H9 (cell line): ENCODE results near the gene CHMP4B. TPM values are rescaled to one million over a fixed set of nuclear protein-coding genes. Genes with fewer than 3 reads are reported as not detected.

Source experiments
- DNase-seq: peaks from one replicate; pipeline ENCODE4 v3.0.0-alpha.2; 2017
- H2AFZ ChIP-seq: one replicate; pipeline ENCODE4 v1.6.1; 2013; ENCODE audit warnings: mild to moderate bottlenecking, low read length, control low read depth, moderate library complexity
- H2AK5ac ChIP-seq: 2 replicates; pipeline ENCODE4 v1.6.1; 2013; ENCODE audit warnings: low read length, control low read depth, mixed read lengths; ENCODE audit not compliant: insufficient read length
- H2BK120ac ChIP-seq: one replicate; pipeline ENCODE4 v1.6.1; 2013; ENCODE audit warnings: low read depth, mild to moderate bottlenecking, low read length, control low read depth, inconsistent platforms; ENCODE audit not compliant: poor library complexity, severe bottlenecking
- H2BK12ac ChIP-seq: 2 replicates; pipeline ENCODE4 v1.6.1; 2013; ENCODE audit warnings: low read length, control low read depth, mixed read lengths, low read depth; ENCODE audit not compliant: insufficient read length
- H2BK15ac ChIP-seq: 2 replicates; pipeline ENCODE4 v1.6.1; 2013; ENCODE audit warnings: low read depth, low read length, control low read depth
- H2BK20ac ChIP-seq: one replicate; pipeline ENCODE4 v1.6.1; 2013; ENCODE audit warnings: low read depth, mild to moderate bottlenecking, low read length, control low read depth, inconsistent platforms; ENCODE audit not compliant: poor library complexity, severe bottlenecking
- H2BK5ac ChIP-seq: 2 replicates; pipeline ENCODE4 v1.6.1; 2013; ENCODE audit warnings: low read length, control low read depth, mixed read lengths; ENCODE audit not compliant: insufficient read length
- H3K14ac ChIP-seq: 2 replicates; pipeline ENCODE4 v1.6.1; 2013; ENCODE audit warnings: low read length, control low read depth; ENCODE audit not compliant: insufficient read depth
- H3K18ac ChIP-seq: 2 replicates; pipeline ENCODE4 v1.6.1; 2013; ENCODE audit warnings: low read depth, mild to moderate bottlenecking, mixed read lengths, low read length, control low read depth; ENCODE audit not compliant: insufficient read length
- H3K23ac ChIP-seq: 2 replicates; pipeline ENCODE4 v1.6.1; 2013; ENCODE audit warnings: low read length, control low read depth, mixed read lengths, low read depth; ENCODE audit not compliant: insufficient read length
- H3K23me2 ChIP-seq: 2 replicates; pipeline ENCODE4 v1.6.1; 2013; ENCODE audit warnings: low read depth, mild to moderate bottlenecking, mixed read lengths, low read length, control low read depth; ENCODE audit not compliant: insufficient read length, poor library complexity, severe bottlenecking
- H3K27ac ChIP-seq: 2 replicates; pipeline ENCODE4 v1.5.1; 2013; ENCODE audit warnings: low read length, control low read depth, mixed read lengths, low read depth; ENCODE audit not compliant: insufficient read length
- H3K27me3 ChIP-seq: 2 replicates; pipeline ENCODE4 v1.6.1; 2013; ENCODE audit warnings: low read length, control low read depth, inconsistent platforms; ENCODE audit not compliant: insufficient read depth
- H3K4ac ChIP-seq: 2 replicates; pipeline ENCODE4 v1.6.1; 2013; ENCODE audit warnings: low read depth, mild to moderate bottlenecking, control low read depth, inconsistent platforms, low read length, moderate library complexity
- H3K4me1 ChIP-seq: 2 replicates; pipeline ENCODE4 v1.6.1; 2013; ENCODE audit warnings: low read length, control low read depth, inconsistent platforms; ENCODE audit not compliant: insufficient read depth
- H3K4me2 ChIP-seq: 2 replicates; pipeline ENCODE4 v1.6.1; 2013; ENCODE audit warnings: low read length, control low read depth, mixed read lengths; ENCODE audit not compliant: insufficient read length, insufficient read depth
- H3K56ac ChIP-seq: 2 replicates; pipeline ENCODE4 v1.6.1; 2013; ENCODE audit warnings: low read depth, mild to moderate bottlenecking, mixed read lengths, low read length, control low read depth; ENCODE audit not compliant: insufficient read length
- H3K79me1 ChIP-seq: 2 replicates; pipeline ENCODE4 v1.6.1; 2013; ENCODE audit warnings: low read depth, mild to moderate bottlenecking, moderate library complexity, low read length, control low read depth, inconsistent platforms; ENCODE audit not compliant: insufficient read depth, poor library complexity, severe bottlenecking
- H3K79me2 ChIP-seq: 2 replicates; pipeline ENCODE4 v1.6.1; 2013; ENCODE audit warnings: low read length, control low read depth, inconsistent platforms; ENCODE audit not compliant: insufficient read depth
- H3K9ac ChIP-seq: 2 replicates; pipeline ENCODE4 v1.6.1; 2013; ENCODE audit warnings: low read length, control low read depth, mixed read lengths; ENCODE audit not compliant: insufficient read length; ENCODE audit errors: extremely low read depth
- H3K9me3 ChIP-seq: one replicate; pipeline ENCODE4 v1.6.1; 2013; ENCODE audit warnings: low read depth, low read length, inconsistent platforms; ENCODE audit not compliant: control insufficient read depth
- H3T11ph ChIP-seq: one replicate; pipeline ENCODE4 v1.6.1; 2013; ENCODE audit warnings: mild to moderate bottlenecking, low read length, control low read depth, inconsistent platforms
- H4K20me1 ChIP-seq: one replicate; pipeline ENCODE4 v1.6.1; 2013; ENCODE audit not compliant: control insufficient read depth, insufficient read length, insufficient read depth
- H4K5ac ChIP-seq: 2 replicates; pipeline ENCODE4 v1.6.1; 2013; ENCODE audit warnings: low read depth, mild to moderate bottlenecking, mixed read lengths, low read length, control low read depth; ENCODE audit not compliant: insufficient read length
- H4K8ac ChIP-seq: replicated peaks from 2 replicates; pipeline ENCODE4 v1.6.1; 2013; ENCODE audit warnings: low read length, control low read depth, mixed read lengths, low read depth; ENCODE audit not compliant: insufficient read length
- H4K91ac ChIP-seq: 2 replicates; pipeline ENCODE4 v1.6.1; 2013; ENCODE audit warnings: low read depth, mild to moderate bottlenecking, moderate library complexity, mixed read lengths, low read length, control low read depth; ENCODE audit not compliant: insufficient read length
- H3K27ac Mint-ChIP-seq, 3 experiments: 2 replicates in 2 of 3; 3 replicates in 1 of 3; pipeline ENCODE4 v1.8.0; 2020 to 2021; ENCODE audit warnings: mixed read lengths in 3 of 3, mild to moderate bottlenecking in 1 of 3, moderate library complexity in 1 of 3
- H3K27me3 Mint-ChIP-seq: 2 replicates; pipeline ENCODE4 v1.8.0; 2021; ENCODE audit warnings: low read depth, mild to moderate bottlenecking, moderate library complexity, mixed read lengths
- H3K36me3 Mint-ChIP-seq, 3 experiments: 2 replicates in 2 of 3; 3 replicates in 1 of 3; pipeline ENCODE4 v1.8.0; 2020 to 2021; ENCODE audit warnings: low read depth in 3 of 3, mixed read lengths in 3 of 3; ENCODE audit not compliant: insufficient read depth in 1 of 3
- H3K4me1 Mint-ChIP-seq, 2 experiments: 2 replicates each; pipeline ENCODE4 v1.8.0; 2020; ENCODE audit warnings: mixed read lengths in 2 of 2
- H3K4me3 Mint-ChIP-seq, 2 experiments: 2 replicates in 1 of 2; 3 replicates in 1 of 2; pipeline ENCODE4 v1.8.0; 2020 to 2021; ENCODE audit warnings: mild to moderate bottlenecking in 2 of 2, mixed read lengths in 2 of 2, moderate library complexity in 1 of 2
- H3K9me3 Mint-ChIP-seq, 2 experiments: 2 replicates in 1 of 2; 3 replicates in 1 of 2; pipeline ENCODE4 v1.8.0; 2020; ENCODE audit warnings: mild to moderate bottlenecking in 2 of 2, mixed read lengths in 2 of 2, moderate library complexity in 1 of 2
- CTCF ChIP-seq: fragments of 200-600 bp; sonication (generic); conservative IDR thresholded peaks from 3 replicates; pipeline ENCODE4 v1.8.0; 2021; ENCODE audit warnings: antibody characterized with exemption, mild to moderate bottlenecking
- WGBS: extraction: QIAGEN DNeasy Blood & Tissue Kit; methylation state at CpG from one replicate; pipeline ENCODE4 v1.1.7; 2013; ENCODE audit warnings: missing lambda C conversion rate, low lambda C conversion rate, mixed read lengths; ENCODE audit not compliant: insufficient read length; ENCODE audit errors: extremely low coverage; 5-methylcytosine and 5-hydroxymethylcytosine counted together
- total RNA-seq: library from RNA; stranded (reverse); gene quantifications from 2 replicates; pipeline ENCODE4 v1.2.1, GENCODE V29; 2021

CHMP4B gene
- total RNA-seq, 1 experiment from 2014 or later: 94.9 TPM

GRCh38 chr20:33884633-33885032, 73.5 kb downstream of the CHMP4B start:
- WGBS: no CpG with 5 or more reads among the region's 2 CpGs
- Histone ChIP-seq H3K4me1 (no peaks in the 10 kb centered on the region), H3K56ac (no peak overlapping the region), H2BK120ac (no peak overlapping the region), H3K79me1 (no peaks in the 10 kb centered on the region), H3K27me3 (no peaks in the 10 kb centered on the region), H3K23me2 (peaks cover 3% of the 10 kb centered on the region), H2BK20ac (no peak overlapping the region), H4K20me1 (no peaks in the 10 kb centered on the region), H4K91ac (no peak overlapping the region), H2BK12ac (no peak overlapping the region), H3K9me3 (no peaks in the 10 kb centered on the region), H3K9ac (no peak overlapping the region), H2AFZ (no peak overlapping the region), H4K8ac (no peak overlapping the region), H3K4ac (no peak overlapping the region), H3T11ph (no peak overlapping the region), H3K14ac (no peak overlapping the region), H3K18ac (no peak overlapping the region), H3K27ac (no peak overlapping the region), H4K5ac (no peak overlapping the region), H2BK15ac (no peak overlapping the region), H2AK5ac (no peak overlapping the region), H3K23ac (no peak overlapping the region), H2BK5ac (no peak overlapping the region), H3K79me2 (no peaks in the 10 kb centered on the region), H3K4me2 (no peak overlapping the region)
- peaks cover 3 to 4% of the 10 kb centered on the region in 2 experiments; a peak in 3 of 5 replicates for H3K9me3 Mint-ChIP-seq
- no peaks in the 10 kb centered on the region for H3K36me3 Mint-ChIP-seq
- DNase-seq: no peak
- H3K4me1 Mint-ChIP-seq: no peaks in the 10 kb centered on the region
- TF ChIP-seq CTCF: no peak
- H3K4me3 Mint-ChIP-seq: no peak overlapping the region
- H3K27me3 Mint-ChIP-seq: peaks cover 2% of the 10 kb centered on the region
- no peak overlapping the region for H3K27ac Mint-ChIP-seq
